Measurements from ENCODE around the gene ZNF710.

Gene ZNF710

DNA sequence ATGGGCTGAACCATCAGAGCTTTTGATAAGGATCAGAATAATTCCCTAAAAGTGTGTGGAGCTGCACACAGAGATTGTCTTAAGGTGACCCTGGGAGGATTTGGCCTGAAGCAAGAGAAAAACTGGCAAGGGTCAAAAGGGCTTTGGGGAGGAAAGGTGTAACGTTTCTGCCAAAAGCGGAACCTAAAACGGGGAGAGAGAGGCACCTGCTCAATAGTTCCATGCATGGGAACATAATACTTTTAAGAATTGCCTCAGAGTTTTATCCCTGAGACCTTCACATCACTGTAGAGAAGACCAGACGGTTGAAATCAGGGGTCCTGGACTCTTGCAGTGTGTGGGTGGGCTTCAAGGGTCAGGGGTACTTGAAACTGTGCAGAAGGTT lies 5.9 kb downstream of the ZNF710 start:
- ChIA-PET POLR2A (no interaction called here), CTCF (interaction anchor here (1.1 to 4.4 kb wide), 4 partner anchors 12 to 109 kb away, joined by 3 to 29 read pairs (median 5); no protein-coding TSS in a partner anchor)
- no peak for DNase-seq (ENCODE audit: extremely low spot score)
- TF ChIP-seq, protein P1, sequence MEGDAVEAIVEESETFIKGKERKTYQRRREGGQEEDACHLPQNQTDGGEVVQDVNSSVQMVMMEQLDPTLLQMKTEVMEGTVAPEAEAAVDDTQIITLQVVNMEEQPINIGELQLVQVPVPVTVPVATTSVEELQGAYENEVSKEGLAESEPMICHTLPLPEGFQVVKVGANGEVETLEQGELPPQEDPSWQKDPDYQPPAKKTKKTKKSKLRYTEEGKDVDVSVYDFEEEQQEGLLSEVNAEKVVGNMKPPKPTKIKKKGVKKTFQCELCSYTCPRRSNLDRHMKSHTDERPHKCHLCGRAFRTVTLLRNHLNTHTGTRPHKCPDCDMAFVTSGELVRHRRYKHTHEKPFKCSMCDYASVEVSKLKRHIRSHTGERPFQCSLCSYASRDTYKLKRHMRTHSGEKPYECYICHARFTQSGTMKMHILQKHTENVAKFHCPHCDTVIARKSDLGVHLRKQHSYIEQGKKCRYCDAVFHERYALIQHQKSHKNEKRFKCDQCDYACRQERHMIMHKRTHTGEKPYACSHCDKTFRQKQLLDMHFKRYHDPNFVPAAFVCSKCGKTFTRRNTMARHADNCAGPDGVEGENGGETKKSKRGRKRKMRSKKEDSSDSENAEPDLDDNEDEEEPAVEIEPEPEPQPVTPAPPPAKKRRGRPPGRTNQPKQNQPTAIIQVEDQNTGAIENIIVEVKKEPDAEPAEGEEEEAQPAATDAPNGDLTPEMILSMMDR (IDR thresholded peaks at IDR 0.05; ENCODE audit: control extremely low read depth, extremely low read depth, low read depth, missing control alignments): no peak

DNA sequence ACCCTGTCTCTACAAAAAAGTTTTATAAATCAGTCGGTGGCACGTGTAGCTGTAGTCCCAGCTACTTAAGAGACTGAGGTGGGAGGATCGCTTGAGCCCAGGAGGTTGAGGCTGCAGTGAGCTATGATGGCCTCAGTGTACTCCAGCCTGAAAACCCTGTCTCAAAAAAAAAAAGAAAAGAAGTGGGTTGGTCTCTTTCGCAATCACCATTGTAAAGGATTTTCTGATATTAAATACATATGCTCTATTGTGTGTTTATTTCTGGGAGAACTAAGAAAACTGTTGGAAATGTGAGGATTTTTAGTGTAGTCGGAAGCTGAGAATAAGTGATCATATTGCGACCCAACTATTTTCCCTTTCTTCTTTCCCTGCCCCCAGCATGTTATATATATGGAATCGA lies 7.5 kb downstream of the ZNF710 start:
- CTCF ChIA-PET: interaction anchor here (0.8 to 4.4 kb wide), 3 partner anchors 11 to 78 kb away, joined by 3 to 29 read pairs (median 3); no protein-coding TSS in a partner anchor
- POLR2A ChIA-PET: no interaction called here
- no peak for DNase-seq (ENCODE audit: extremely low spot score)
- TF ChIP-seq, protein P1 (IDR thresholded peaks at IDR 0.05; ENCODE audit: control extremely low read depth, extremely low read depth, low read depth, missing control alignments): no peak

DNA sequence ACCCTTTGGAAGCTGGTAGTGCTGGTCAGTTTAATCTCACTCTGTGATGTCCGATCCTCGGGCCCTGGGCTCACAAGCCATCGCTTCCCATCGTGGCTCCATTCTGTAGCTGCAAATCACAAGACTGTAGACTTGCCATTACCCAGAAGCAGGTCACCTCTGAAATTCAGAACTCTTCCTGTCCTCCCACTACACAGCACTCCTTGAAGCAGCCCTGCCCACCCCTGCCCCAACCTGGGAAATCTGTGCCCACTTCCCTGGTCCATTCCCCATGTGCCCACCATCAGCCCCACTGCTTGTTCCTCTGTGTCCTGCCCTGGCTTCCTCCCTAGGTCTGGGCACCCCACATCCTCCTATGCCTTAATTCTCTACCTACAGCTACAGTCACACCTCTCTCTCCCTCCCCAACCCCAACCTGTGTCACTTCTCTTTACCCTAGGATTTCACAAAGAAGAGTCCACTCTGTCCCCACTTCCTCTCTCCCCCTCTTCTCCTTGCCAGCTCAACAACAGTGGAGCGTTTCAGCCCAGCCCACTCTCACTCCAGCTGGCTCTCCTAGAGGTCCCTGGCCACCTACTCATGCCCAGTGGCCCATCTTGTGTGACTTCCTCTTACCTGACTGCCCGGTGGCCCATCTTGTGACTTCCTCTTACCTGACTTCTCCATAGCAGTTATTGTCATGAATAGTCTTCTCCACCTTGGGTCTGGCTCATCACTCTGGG lies 8.3 kb downstream of the ZNF710 start:
- ChIA-PET CTCF (interaction anchor here (1.0 kb wide), 1 partner anchor 77 kb away, joined by 3 read pairs; no protein-coding TSS in a partner anchor), POLR2A (no interaction called here)
- DNase-seq (ENCODE audit: extremely low spot score): no peak
- TF ChIP-seq, protein P1 (IDR thresholded peaks at IDR 0.05; ENCODE audit: control extremely low read depth, extremely low read depth, low read depth, missing control alignments): no peak

DNA sequence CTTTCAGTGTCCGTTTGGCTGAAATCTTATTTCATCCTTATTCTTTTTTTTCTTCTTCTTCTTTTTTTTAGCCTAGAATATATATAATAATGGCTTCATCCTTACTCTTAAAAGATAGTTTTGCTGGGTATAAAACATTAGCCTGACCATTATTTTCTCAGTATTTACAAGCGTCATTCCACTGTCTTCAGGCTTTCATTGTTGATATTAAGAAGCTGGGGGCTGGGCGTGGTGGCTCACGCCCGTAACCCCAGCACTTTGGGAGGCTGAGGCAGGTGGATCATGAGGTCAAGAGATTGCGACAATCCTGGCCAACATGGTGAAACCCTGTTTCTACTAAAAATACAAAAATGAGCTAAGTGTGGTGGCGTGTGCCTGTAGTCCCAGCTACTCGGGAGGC lies 10.6 kb downstream of the ZNF710 start:
- TF ChIP-seq, protein P1 (IDR thresholded peaks at IDR 0.05; ENCODE audit: control extremely low read depth, extremely low read depth, low read depth, missing control alignments): no peak
- ChIA-PET POLR2A (no interaction called here), CTCF (interaction anchor here (0.8 to 0.9 kb wide), 2 partner anchors 14 to 91 kb away, joined by 3 read pairs; partner anchors contain the start of gene IDH2)
- DNase-seq (ENCODE audit: extremely low spot score): no peak

DNA sequence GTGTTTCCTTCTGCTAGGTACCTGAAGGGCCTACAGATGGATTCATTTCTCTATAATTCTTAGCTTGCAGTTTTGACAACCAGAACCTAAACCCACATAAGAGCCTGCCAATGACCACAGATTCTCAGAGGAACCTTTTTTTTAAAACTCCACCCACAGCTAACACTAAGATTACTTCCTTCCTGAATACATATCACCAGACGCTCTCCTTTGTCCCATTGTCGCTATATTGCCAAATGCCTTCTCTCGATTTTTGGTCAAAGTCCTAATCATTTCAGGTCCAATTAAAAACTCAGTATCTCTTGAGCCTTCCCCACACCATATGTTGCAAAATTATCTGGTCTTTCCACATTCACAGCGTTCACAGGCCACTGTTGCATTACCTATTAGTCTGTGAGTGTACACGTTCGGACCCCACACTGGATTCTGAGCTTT lies 12.4 kb downstream of the ZNF710 start:
- POLR2A ChIA-PET: interaction anchor here (0.7 kb wide), 1 partner anchor 74 kb away, joined by 3 read pairs; no protein-coding TSS in a partner anchor
- DNase-seq (ENCODE audit: extremely low spot score): peak; percentile 62
- CTCF ChIA-PET: interaction anchor here (1.0 to 2.8 kb wide), 5 partner anchors 9 to 46 kb away, joined by 3 to 9 read pairs (median 5); no protein-coding TSS in a partner anchor
- TF ChIP-seq, protein P1 (IDR thresholded peaks at IDR 0.05; ENCODE audit: control extremely low read depth, extremely low read depth, low read depth, missing control alignments): no peak

DNA sequence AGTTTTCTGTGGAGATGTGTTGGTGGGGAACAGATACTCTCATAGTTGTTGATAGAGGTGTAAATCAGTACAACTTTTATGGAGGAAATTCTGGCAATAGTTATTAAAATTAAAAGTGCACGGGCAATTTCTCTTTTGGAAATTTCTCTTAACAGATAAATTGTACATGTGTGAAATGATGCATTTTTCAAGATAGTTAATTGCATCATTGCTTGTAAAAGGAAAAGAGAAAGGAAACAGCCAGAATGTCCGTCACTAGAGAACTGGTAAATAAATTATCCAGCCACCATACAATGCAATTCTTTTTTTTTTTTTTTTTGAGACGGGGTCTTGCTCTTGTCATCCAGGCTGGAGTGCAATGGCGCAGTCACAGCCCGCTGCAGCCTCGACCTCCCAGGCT lies 14.2 kb downstream of the ZNF710 start:
- ChIA-PET POLR2A (no interaction called here), CTCF (interaction anchor here (1.2 to 2.2 kb wide), 2 partner anchors 11 to 34 kb away, joined by 3 to 8 read pairs; no protein-coding TSS in a partner anchor)
- DNase-seq (ENCODE audit: extremely low spot score): no peak
- TF ChIP-seq, protein P1 (IDR thresholded peaks at IDR 0.05; ENCODE audit: control extremely low read depth, extremely low read depth, low read depth, missing control alignments): no peak
